NCI-H69 (cell line): ENCODE data around the gene GDPD4.
A peak's percentile ranks its signal among the peaks of the same experiment; 100 is the strongest.

Experiments used
- DNase-seq: peaks from one replicate; lab custom pipeline; 2025; lab: John Stamatoyannopoulos, UW

The GDPD4 gene

DNA sequence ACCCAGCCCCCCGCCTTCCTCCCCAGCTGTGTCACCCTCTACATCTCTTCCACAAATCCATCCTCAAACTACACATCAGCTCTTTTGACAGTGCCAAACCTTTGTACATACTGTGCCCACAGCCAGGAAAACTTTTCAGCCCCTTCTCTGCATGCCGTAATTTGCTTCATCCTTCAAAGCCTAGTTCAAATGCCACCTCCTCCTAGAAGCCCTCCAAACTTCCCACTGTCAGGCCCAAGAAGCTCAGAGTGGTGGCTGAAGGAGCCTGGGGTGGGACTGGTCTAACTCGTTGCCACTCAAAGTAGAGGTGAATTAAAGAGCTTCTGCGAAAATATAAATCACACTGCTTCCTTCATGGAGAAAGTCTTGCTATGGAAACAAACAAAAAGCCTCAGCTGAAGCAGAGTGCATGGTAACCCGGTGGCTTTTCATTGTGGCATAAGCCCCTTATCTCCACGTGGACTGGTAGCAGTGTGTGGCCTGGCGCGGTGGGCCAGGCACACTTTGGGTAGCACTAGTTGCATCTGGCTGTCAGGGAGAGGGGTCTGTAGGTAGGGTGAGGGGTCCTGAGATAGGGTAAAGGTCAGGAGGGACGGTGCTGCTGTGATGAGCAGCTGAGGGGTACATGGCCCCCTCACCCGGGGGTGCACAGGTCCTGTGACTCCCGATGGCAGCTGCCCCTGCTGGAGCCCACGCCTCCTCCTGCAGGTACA is 96.6 kb downstream of the GDPD4 start:
- no peak for DNase-seq

GRCh38 chr11:77203901-77204753 is 97.4 kb downstream of the GDPD4 start:
- DNase-seq, result no peak

- no peak for DNase-seq
Measured at GRCh38 chr11:77202941-77203900, 98.3 kb downstream of the GDPD4 start.

DNA sequence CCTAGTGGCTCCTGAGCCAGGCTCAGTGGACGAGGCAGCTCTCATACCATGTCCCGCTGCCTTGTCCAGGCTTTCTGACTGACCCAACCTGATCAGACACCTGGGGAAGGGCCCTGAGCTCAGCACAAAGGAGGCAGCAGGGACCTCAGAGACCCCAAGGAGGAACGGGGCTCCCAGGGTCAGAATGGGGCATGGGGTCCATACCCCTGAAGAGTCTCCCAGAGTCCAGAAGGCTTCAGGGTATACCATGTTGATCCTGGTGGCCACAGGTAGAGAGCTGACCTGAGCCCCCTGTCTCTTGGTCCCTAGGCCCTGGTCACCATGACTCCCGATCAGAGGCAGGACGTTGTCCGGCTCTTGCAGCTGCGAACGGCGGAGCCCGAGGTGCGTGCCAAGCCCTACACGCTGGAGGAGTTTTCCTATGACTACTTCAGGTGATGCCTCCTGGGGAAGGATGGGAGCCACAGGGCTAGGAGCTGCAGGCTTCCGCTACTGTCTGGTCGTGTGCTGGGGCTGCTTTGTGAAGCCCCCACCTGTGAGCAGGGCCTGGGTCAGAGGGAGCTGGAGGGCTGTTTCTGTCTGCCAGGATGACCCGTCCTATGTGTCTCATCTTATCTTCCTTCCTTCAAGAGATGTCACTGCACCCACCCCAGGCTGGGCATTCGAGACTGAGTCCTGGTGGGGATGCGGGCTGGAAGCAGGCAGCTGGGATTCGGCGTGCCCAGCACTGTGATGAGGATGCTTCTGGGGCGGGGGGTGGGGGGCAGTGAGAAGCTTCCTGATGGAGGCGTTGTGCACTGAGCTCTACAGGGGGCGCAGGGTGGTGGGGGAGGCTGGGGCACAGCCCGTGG is 99.3 kb downstream of the GDPD4 start:
- DNase-seq, result no peak

DNA sequence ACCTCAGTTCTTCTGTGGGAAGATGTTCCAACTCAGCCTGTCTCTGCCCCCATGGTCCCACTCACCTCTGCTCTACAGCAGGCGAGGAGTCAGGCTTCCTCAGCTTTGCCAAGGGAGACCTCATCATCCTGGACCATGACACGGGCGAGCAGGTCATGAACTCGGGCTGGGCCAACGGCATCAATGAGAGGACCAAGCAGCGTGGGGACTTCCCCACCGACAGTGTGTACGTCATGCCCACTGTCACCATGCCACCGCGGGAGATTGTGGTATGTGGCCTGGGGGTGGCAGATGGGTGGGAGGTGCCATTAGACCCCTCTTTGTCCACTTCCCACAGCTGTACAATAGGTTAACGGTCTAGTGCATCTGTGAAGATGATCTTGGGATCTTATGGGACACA is 100.1 kb downstream of the GDPD4 start:
- no peak for DNase-seq

DNA sequence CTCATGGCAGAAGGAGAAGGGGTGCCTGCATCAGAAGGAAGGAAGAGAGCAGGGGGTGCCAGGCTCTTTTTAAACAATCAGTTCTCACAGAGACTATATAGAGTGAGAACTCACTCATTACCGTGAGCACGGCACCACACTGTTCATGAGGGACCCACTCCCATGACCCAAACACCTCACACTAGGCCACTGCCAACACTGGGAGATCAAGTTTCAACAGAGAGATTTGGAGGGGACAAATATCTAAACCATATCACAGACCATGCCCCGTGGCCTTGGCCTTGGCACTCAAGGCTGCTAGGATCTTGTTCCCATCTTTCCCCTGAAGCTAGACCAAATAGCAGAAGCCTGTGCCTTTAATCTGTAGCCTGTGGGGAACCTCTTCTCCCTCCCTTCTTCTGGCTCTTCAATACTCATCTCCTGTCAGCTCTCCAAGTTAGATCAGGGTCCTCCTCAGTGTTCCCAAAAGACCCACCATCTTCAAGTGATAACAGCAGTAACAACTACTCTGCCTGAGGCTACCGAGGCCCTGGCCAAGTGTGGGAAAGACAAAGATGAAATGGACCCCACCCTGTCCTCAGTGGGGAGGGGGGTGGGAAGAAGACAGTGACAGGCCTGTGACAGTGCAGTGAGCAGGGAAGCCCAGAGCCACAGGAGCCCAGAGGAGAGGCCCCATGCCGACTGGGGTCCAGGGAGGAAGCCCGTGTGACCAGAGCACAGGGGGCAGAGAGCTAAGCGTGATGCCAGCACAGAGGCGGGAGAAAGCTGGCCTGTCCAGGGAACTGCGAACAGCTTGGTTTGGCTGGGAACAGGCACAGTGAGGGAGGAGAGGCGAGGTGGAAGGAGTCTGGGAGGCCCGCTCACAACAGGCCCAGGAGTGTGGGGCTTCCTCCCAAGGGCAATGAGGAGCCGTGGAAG is 100.9 kb downstream of the GDPD4 start:
- DNase-seq, result no peak

DNA sequence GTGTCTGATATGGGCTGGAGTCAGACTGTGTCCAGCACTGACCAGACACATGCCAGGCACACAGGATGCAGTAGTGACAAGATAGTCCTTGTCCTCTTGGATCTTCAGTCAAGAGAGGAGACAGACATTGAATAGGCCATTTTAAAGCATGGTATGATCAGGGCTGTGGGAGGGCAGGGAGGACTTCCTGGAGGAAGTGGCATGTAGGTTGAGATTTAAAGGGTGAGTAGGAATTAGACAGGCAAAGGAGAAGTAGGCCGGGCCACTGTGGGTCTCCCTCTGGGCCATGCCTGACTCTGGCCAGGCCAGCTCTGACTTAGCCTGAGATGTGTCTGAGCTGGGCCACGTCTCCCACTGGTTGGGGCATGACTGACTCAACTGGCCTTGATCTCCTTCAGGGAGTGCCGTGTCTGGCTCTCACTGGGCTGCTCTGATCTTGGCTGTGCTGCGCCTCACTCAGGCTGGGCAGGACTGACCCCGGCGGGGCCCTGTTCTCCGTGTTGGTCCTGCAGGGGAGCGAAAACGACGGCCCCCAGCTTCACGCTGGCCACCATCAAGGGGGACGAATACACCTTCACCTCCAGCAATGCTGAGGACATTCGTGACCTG is 102.2 kb downstream of the GDPD4 start:
- no peak for DNase-seq

DNA sequence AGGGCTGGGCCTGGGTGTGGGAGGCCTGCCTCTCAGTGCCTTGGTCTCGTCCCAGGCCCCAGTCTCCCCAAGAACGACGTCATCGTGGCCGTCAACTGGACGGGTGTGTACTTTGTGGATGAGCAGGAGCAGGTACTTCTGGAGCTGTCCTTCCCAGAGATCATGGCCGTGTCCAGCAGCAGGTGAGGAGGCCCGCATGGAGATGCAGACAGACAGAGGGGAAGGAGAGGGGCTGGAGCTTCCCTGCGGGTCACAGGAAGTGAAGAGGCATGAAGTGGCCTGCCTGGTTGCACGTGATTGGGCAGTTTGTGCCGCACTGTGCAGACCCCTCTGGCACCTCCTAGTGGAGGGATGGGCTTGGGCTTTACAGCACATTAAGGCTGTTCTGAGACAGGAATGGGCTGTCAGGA is 103.0 kb downstream of the GDPD4 start:
- DNase-seq, result peak; percentile 67

- DNase-seq, result no peak
Measured at GRCh38 chr11:77197626-77198320, 103.7 kb downstream of the GDPD4 start.

DNA sequence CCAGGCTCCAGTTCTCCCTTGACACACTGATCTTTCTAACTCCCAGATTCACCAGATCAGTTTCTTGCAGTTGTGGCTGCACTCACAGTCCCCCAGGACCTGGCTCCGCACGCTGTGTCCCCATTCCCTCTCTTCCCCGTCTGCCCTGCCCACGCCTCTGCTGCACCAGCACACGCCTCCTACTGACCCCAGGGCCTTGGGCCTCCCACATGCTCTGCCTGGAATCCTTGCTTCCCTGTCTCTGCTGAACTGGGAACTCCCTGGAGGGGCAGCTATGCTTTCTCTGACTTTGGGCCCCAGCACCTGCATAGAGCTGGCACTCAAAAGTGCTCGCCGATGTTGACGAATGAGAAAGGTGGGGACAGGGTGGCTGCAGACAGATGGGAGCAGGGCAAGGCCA is 104.5 kb downstream of the GDPD4 start:
- DNase-seq, result no peak

DNA sequence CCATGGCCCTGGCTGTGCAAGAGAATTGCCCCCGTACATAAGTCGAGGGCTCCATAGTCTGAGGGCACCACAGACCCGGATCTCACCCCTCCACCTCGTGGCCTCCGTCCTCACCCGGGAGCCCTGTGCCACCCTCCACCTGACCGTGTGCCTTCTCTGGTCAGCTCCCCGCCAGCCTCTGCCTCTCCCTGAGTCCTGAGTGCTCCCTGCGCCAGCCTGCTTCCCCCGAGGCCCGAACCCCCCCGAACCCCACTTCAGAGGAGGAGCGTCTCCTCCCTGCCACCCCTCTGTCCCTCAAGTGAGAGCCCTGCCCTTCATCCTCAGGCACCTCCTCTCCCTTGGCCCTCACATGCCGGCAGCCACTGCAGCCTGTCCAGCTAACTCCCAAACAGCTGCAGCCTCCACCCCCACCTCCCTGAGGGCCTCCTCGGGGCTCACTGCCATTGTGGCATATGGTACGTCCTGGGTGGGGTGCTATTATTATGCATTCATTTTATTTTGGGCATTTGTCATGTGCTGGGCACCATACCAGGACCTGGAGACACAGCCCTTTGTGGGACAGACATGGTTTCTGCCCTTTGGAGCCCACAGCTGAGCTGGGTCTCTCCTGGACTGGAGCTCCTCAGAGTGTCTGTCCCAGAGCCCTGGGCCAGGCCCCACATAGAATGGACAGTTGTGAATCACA is 106.3 kb downstream of the GDPD4 start:
- DNase-seq, result peak; percentile 54

- DNase-seq, result no peak
Measured at GRCh38 chr11:77193911-77194830, 107.3 kb downstream of the GDPD4 start.

DNA sequence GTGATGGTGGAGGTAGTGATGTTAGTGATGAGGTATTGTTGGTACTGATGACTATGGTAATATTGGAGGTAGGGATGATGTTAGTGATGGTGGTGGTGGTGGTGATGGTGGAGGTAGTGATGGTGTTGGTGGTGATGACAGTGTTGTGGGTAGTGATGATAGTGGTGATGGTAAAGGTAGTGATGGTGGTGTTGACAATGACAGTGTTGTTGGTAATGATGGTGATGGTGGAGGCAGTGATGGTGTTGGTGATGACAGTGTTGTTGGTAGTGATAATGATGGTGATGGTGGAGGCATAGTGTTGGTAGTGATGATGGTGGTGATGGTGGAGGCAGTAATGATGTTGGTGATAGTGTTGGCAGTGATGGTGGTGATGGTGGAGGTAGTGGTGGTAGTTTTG is 108.3 kb downstream of the GDPD4 start:
- DNase-seq, result no peak

DNA sequence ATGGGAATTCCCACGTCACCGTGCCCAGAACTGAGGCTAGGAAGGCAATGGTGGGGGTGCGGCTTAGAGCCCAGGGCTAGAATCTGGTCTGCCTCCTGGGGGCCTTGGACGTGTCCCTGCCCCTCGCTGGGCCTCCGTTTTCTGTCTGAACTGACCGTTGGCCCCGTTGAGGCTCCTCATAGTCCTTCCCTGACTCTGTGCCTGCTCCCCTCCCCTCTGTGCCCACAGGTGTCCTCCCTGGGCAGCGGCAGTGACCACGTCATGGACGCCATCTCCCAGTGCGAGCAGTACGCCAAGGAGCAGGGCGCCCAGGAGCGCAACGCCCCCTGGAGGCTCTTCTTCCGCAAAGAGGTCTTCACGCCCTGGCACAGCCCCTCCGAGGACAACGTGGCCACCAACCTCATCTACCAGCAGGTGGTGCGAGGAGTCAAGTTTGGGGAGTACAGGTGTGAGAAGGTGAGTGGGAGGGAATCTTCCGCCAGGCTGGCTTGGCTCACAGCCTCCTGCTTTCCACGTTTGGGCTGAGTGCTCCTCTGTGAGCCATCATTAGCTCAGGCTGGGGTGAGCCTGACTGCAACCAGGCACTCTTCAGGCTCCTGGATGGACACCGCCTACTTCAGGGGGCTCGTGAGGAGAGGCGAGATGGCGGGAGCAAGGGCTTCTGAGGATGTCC is 109.5 kb downstream of the GDPD4 start:
- DNase-seq, result peak; percentile 94

DNA sequence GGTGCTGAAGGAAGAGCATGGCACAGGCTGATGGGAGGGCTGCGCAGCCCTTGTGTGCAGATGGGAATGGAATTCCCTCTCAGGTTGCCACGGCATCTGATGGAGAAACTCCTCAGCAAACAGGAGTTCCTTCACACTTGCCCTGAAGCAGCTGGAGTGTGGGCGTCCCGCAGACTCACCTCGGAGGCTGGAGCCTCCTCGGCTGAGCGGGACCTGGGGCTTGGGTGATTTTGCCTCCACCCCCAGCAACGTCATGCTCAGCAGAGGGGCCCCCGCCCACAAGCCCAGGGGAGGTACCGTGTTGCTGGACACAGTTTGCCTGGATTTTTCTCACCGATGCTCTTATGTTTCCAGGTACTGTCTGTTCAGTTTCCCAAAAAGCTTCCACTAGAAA is 110.1 kb downstream of the GDPD4 start:
- DNase-seq, result peak; percentile 31

DNA sequence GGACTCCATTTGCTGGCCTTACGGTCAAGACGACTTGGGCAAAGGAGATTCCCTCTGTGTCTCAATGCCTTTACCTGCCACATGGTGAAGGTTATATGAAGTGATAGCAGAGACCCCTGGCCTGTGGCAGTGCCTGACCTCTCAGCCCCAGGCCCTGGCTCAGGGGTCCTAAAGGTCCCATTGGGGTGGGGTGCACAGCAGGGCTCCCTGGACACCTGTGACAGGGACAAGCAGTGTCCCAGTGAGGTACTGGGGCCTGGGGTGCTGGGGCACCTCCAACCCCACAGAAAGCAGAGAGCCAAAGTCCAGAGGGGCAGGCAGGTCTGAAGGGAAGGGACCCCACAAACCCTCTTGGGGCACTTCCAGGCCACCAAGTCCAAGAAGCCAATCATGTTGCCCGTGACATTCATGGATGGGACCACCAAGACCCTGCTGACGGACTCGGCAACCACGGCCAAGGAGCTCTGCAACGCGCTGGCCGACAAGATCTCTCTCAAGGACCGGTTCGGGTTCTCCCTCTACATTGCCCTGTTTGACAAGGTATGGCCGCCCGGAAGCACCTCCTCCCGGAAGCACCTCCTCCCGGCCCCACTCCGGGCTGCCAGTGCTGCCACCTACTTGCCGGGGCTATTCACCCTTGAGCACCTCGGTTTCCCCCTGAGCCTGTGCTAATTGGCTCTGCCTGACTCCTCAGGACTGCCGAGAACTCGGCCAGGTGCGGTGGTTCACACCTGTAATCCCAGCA is 111.0 kb downstream of the GDPD4 start:
- DNase-seq, result no peak
